GM12878 (cell line): ENCODE results near the gene YJU2. TPM values are rescaled to one million over a fixed set of nuclear protein-coding genes. Genes with fewer than 3 reads are reported as not detected.

Experiments used
- ATAC-seq: fragments of 200-7000 bp; cut with Tn5 transposase; 3 replicates; pipeline ENCODE4 v1.9.1; 2020; ENCODE audit warnings: mild to moderate bottlenecking, moderate library complexity
- BruUV-seq: library from RNA; stranded (reverse); fragments of 400-500 nt; replicated peaks from 2 replicates; lab custom pipeline; 2021; lab: Mats Ljungman, UMichigan
- CTCF ChIA-PET: fragments of 300-600 bp; sonication (Branson Sonifier 250); formaldehyde crosslinking; extraction: SDS; loops from one replicate; lab custom pipeline; 2021; ENCODE audit warnings: inconsistent platforms; lab: Yijun Ruan, JAX
- POLR2A ChIA-PET: fragments of 350-600 bp; formaldehyde crosslinking; extraction: SDS; loops from one replicate; lab custom pipeline; 2021; ENCODE audit warnings: inconsistent platforms; lab: Charles Lee
- RAD21 ChIA-PET: fragments of 300-600 bp; sonication (Branson Sonifier 250); formaldehyde crosslinking; loops from one replicate; lab custom pipeline; 2023; ENCODE audit warnings: antibody characterized with exemption; ENCODE audit not compliant: unreplicated experiment; lab: Charles Lee
- SMC1A ChIA-PET: fragments of 300-600 bp; sonication (Branson Sonifier 250); formaldehyde crosslinking; loops from one replicate; lab custom pipeline; 2023; ENCODE audit not compliant: unreplicated experiment, uncharacterized antibody; lab: Charles Lee
- DNase-seq: peaks from one replicate; pipeline ENCODE4 v3.0.0-alpha.2; 2011; ENCODE audit warnings: low read depth, low spot score
- FAIRE-seq: peaks from 3 replicates; lab custom pipeline; 2011; peaks lifted over from hg19 to GRCh38; lab: Jason Lieb, UNC
- H2AFZ ChIP-seq: 2 replicates; pipeline ENCODE4 v1.6.0; 2011; ENCODE audit warnings: low read depth, low read length, control low read depth; ENCODE audit not compliant: control insufficient read depth
- H3K27ac ChIP-seq: 2 replicates; pipeline ENCODE4 v1.5.1; 2011; ENCODE audit warnings: control low read depth; ENCODE audit not compliant: control insufficient read depth, insufficient read depth
- H3K27me3 ChIP-seq, 2 experiments: replicated peaks in 1 of 2; 2 replicates each; pipeline versions ENCODE4 v1.6.0 to v1.6.1; 2011; ENCODE audit warnings: low read length in 1 of 2; ENCODE audit not compliant: control insufficient read depth in 2 of 2, insufficient read depth in 2 of 2
- H3K36me3 ChIP-seq, 2 experiments: 2 replicates each; pipeline ENCODE4 v1.5.1; 2011; ENCODE audit warnings: low read length in 1 of 2; ENCODE audit not compliant: control insufficient read depth in 2 of 2, insufficient read depth in 2 of 2
- H3K4me1 ChIP-seq: 2 replicates; pipeline ENCODE4 v1.6.1; 2011; ENCODE audit warnings: mild to moderate bottlenecking, low read length, moderate library complexity, mixed read lengths; ENCODE audit not compliant: control insufficient read depth, insufficient read depth
- H3K4me2 ChIP-seq: 2 replicates; pipeline ENCODE4 v1.6.0; 2011; ENCODE audit warnings: control low read depth; ENCODE audit not compliant: control insufficient read depth, insufficient read depth
- H3K4me3 ChIP-seq: fragments of 200-600 bp; sonication (generic); 2 replicates; pipeline ENCODE4 v1.5.1; 2016
- H3K79me2 ChIP-seq: 2 replicates; pipeline ENCODE4 v1.6.0; 2011; ENCODE audit warnings: low read length; ENCODE audit not compliant: control insufficient read depth, insufficient read depth
- H3K9ac ChIP-seq: 2 replicates; pipeline ENCODE4 v1.8.0; 2011; ENCODE audit warnings: low read length, control low read depth, mixed read lengths; ENCODE audit not compliant: control insufficient read depth, insufficient read depth
- H3K9me3 ChIP-seq: replicated peaks from 3 replicates; pipeline ENCODE4 v1.5.1; 2011; ENCODE audit warnings: mild to moderate bottlenecking, low read length; ENCODE audit not compliant: control insufficient read depth, insufficient read depth
- H4K20me1 ChIP-seq: 2 replicates; pipeline ENCODE4 v1.6.0; 2011; ENCODE audit not compliant: control insufficient read depth, insufficient read depth
- DPF2 ChIP-seq: fragments of 450-650 bp; IDR thresholded peaks from 2 replicates; pipeline ENCODE4 v1.6.1; 2017; ENCODE audit warnings: mild to moderate bottlenecking
- SMARCA5 ChIP-seq: fragments of 450-650 bp; IDR thresholded peaks from 2 replicates; pipeline ENCODE4 v1.6.1; 2017; ENCODE audit warnings: mild to moderate bottlenecking
- WGBS: methylation state at CpG from one replicate; pipeline ENCODE4 v1.1.6; 2016; ENCODE audit warnings: low lambda C conversion rate; ENCODE audit not compliant: insufficient replicate concordance, insufficient coverage; ENCODE audit errors: missing lambda C conversion rate; 5-methylcytosine and 5-hydroxymethylcytosine counted together
- in situ Hi-C: fragments of 300-500 bp; cut with MboI; formaldehyde crosslinking; loops from 9 replicates; pipeline ENCODE4 v1.14.3; 2018; ENCODE audit warnings: mixed read lengths
- intact Hi-C: fragments of 100-400 bp; cut with micrococcal nuclease; formaldehyde crosslinking; loops from one replicate; pipeline ENCODE4 v1.14.2; 2022; ENCODE audit not compliant: unreplicated experiment
- polyA plus RNA-seq, 11 experiments: library from polyadenylated mRNA; depleted of rRNA in 4 of 11; unstranded in 6 of 11; stranded (reverse) in 5 of 11; fragments of >200 nt; fragmentation: Nextera tagmentation in 4 of 11; fragmentation: Illumina TruSeq in 1 of 11; extraction: Ambion mirVana in 4 of 11; extraction: Trizol in 1 of 11; gene quantifications; 1 replicate in 1 of 11; 2 replicates in 10 of 11; pipeline versions ENCODE4 v1.2.1 to v1.2.3, GENCODE V29; 2011 to 2016; ENCODE audit warnings: inconsistent platforms in 2 of 11, missing spikeins in 2 of 11, low read depth in 1 of 11
- total RNA-seq, 4 experiments: library from RNA; depleted of rRNA in 3 of 4; stranded (reverse); fragments of >200 nt in 3 of 4; fragmentation: Illumina TruSeq in 1 of 4; extraction: Trizol in 1 of 4; gene quantifications; 2 replicates each; pipeline versions ENCODE4 v1.2.1 to v1.2.3, GENCODE V29; 2013 to 2021
- TF ChIP-seq, protein P1 (sequence below): fragments of 450-650 bp; formaldehyde crosslinking; IDR thresholded peaks from 2 replicates; pipeline ENCODE4 v1.5.0; 2022; ENCODE audit warnings: mild to moderate bottlenecking, missing genetic modification characterization

Gene YJU2
- total and polyA plus RNA-seq, 10 of the 15 experiments (the other 5 are each of a cell fraction or from before 2014, with no cell fraction given), result 0.26 to 40.7 (median 23.8) TPM

- no peak overlapping the region for H3K4me3 ChIP-seq
- in situ Hi-C loops, result no loop called here
- DNase-seq, result no peak
- no peaks in the 10 kb centered on the region for H3K36me3 ChIP-seq
- intact Hi-C loops, result no loop called here
- H3K9ac ChIP-seq, result no peak overlapping the region
- no peak for ATAC-seq
- H4K20me1 ChIP-seq, result no peaks in the 10 kb centered on the region
- ChIA-PET CTCF (interaction anchor here (1.6 kb wide), 1 partner anchor 35 kb away, joined by 6 read pairs; no protein-coding TSS in a partner anchor), SMC1A (no interaction called here), POLR2A (no interaction called here), RAD21 (no interaction called here)
- H3K27me3 ChIP-seq, result no peaks in the 10 kb centered on the region
- no peak overlapping the region for H3K4me2 ChIP-seq
- H3K4me1 ChIP-seq, result no peaks in the 10 kb centered on the region
- H3K27ac ChIP-seq, result no peak overlapping the region
- H3K9me3 ChIP-seq, result no peaks in the 10 kb centered on the region
- BruUV-seq, result no TSS peak
- H2AFZ ChIP-seq, result no peak overlapping the region
- no peak for FAIRE-seq
- WGBS, result 47% methylated on average over 13 of the region's 13 CpGs
- TF ChIP-seq SMARCA5 (no peak), DPF2 (no peak)
- TF ChIP-seq, protein P1, sequence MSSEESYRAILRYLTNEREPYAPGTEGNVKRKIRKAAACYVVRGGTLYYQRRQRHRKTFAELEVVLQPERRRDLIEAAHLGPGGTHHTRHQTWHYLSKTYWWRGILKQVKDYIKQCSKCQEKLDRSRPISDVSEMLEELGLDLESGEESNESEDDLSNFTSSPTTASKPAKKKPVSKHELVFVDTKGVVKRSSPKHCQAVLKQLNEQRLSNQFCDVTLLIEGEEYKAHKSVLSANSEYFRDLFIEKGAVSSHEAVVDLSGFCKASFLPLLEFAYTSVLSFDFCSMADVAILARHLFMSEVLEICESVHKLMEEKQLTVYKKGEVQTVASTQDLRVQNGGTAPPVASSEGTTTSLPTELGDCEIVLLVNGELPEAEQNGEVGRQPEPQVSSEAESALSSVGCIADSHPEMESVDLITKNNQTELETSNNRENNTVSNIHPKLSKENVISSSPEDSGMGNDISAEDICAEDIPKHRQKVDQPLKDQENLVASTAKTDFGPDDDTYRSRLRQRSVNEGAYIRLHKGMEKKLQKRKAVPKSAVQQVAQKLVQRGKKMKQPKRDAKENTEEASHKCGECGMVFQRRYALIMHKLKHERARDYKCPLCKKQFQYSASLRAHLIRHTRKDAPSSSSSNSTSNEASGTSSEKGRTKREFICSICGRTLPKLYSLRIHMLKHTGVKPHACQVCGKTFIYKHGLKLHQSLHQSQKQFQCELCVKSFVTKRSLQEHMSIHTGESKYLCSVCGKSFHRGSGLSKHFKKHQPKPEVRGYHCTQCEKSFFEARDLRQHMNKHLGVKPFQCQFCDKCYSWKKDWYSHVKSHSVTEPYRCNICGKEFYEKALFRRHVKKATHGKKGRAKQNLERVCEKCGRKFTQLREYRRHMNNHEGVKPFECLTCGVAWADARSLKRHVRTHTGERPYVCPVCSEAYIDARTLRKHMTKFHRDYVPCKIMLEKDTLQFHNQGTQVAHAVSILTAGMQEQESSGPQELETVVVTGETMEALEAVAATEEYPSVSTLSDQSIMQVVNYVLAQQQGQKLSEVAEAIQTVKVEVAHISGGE (CRISPR knock-in tag), result no peak
- no peaks in the 10 kb centered on the region for H3K79me2 ChIP-seq
Measured at GRCh38 chr19:4301590-4302242, 54.8 kb downstream of the YJU2 start.
